ENCODE results near the gene FBXL22. TPM values are rescaled to one million over a fixed set of nuclear protein-coding genes. Genes with fewer than 3 reads are reported as not detected.

FBXL22 gene
- total RNA-seq, 1 experiment from 2014 or later, result 0.49 TPM

- no peaks in the 10 kb centered on the region for H3K9me2 ChIP-seq (ENCODE audit: insufficient read depth)
- H4K20me1 ChIP-seq (ENCODE audit: insufficient read depth), result no peaks in the 10 kb centered on the region
- no peaks in the 10 kb centered on the region for H3K27me3 ChIP-seq (ENCODE audit: insufficient read depth, low read length)
- DNase-seq (ENCODE audit: low read depth, low spot score), result no peak
- ChIA-PET POLR2A (no interaction called here), CTCF (no interaction called here), RAD21 (ENCODE audit: low non-redundant PET in 1 of 2, low total read pairs in 2 of 2, uncharacterized antibody in 2 of 2, unreplicated experiment in 2 of 2) (no interaction called here)
- H3K79me2 ChIP-seq (ENCODE audit: insufficient read depth, low read length), result no peaks in the 10 kb centered on the region
- no peak overlapping the region for H3K4me3 ChIP-seq (replicated peaks in 1 of 2; ENCODE audit: low read depth in 1 of 2, low read length in 2 of 2)
- no peak overlapping the region for H3K9ac ChIP-seq (ENCODE audit: low read length)
- H3K9me3 ChIP-seq (ENCODE audit: control insufficient read depth in 1 of 2, insufficient read depth in 1 of 2, low read depth in 1 of 2, low read length in 2 of 2), result no peaks in the 10 kb centered on the region
- TF ChIP-seq EZH2 (IDR thresholded peaks at IDR 0.05) (no peak), EZH2phosphoT487 (IDR thresholded peaks at IDR 0.05; ENCODE audit: borderline replicate concordance) (no peak), ZNF274 (IDR thresholded peaks at IDR 0.05; ENCODE audit: low read depth, low read length) (no peak), ELF1 (IDR thresholded peaks at IDR 0.05; ENCODE audit: borderline replicate concordance, low read depth) (no peak), RAD21 (IDR thresholded peaks at IDR 0.05; ENCODE audit: low read depth) (no peak), CBX3 (IDR thresholded peaks at IDR 0.05; ENCODE audit: low read depth) (no peak), ZBTB33 (IDR thresholded peaks at IDR 0.05; ENCODE audit: extremely low read depth, insufficient replicate concordance, low read length) (no peak), SRF (IDR thresholded peaks at IDR 0.05; ENCODE audit: low read depth) (no peak)
- TF ChIP-seq, protein P1, sequence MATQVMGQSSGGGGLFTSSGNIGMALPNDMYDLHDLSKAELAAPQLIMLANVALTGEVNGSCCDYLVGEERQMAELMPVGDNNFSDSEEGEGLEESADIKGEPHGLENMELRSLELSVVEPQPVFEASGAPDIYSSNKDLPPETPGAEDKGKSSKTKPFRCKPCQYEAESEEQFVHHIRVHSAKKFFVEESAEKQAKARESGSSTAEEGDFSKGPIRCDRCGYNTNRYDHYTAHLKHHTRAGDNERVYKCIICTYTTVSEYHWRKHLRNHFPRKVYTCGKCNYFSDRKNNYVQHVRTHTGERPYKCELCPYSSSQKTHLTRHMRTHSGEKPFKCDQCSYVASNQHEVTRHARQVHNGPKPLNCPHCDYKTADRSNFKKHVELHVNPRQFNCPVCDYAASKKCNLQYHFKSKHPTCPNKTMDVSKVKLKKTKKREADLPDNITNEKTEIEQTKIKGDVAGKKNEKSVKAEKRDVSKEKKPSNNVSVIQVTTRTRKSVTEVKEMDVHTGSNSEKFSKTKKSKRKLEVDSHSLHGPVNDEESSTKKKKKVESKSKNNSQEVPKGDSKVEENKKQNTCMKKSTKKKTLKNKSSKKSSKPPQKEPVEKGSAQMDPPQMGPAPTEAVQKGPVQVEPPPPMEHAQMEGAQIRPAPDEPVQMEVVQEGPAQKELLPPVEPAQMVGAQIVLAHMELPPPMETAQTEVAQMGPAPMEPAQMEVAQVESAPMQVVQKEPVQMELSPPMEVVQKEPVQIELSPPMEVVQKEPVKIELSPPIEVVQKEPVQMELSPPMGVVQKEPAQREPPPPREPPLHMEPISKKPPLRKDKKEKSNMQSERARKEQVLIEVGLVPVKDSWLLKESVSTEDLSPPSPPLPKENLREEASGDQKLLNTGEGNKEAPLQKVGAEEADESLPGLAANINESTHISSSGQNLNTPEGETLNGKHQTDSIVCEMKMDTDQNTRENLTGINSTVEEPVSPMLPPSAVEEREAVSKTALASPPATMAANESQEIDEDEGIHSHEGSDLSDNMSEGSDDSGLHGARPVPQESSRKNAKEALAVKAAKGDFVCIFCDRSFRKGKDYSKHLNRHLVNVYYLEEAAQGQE (IDR thresholded peaks at IDR 0.05; ENCODE audit: low read depth), result no peak
- H3K27ac ChIP-seq (ENCODE audit: low read depth, low read length), result no peak overlapping the region
- no peak overlapping the region for H2AFZ ChIP-seq (ENCODE audit: low read depth, low read length, poor library complexity, severe bottlenecking)
- BruUV-seq (replicated peaks), result no TSS peak
- H3K36me3 ChIP-seq (ENCODE audit: control insufficient read depth in 1 of 2, insufficient read depth in 2 of 2, low read length in 2 of 2), result peaks cover 0 to 13% of the 10 kb centered on the region in 2 experiments; a peak in 2 of 4 replicates
- H3K4me2 ChIP-seq (ENCODE audit: low read length), result no peak overlapping the region
- intact Hi-C loops (cut with micrococcal nuclease), result no loop called here
- H3K4me1 ChIP-seq (ENCODE audit: control insufficient read depth in 1 of 2, insufficient read depth in 2 of 2, low read length in 2 of 2), result no peaks in the 10 kb centered on the region
- ATAC-seq, result no peak
Measured at GRCh38 chr15:63626955-63627354, 29.8 kb downstream of the FBXL22 start.

Measured in HCT116 (cell line).